Keratinocyte (primary cell): ENCODE results near the gene ATP6V1C2. TPM values are rescaled to one million over a fixed set of nuclear protein-coding genes. Genes with fewer than 3 reads are reported as not detected.

Source experiments
- DNase-seq: peaks from one replicate; pipeline ENCODE4 v3.0.0-alpha.2; 2011; ENCODE audit warnings: low read depth, missing footprints, low spot score
- FAIRE-seq: peaks from 2 replicates; lab custom pipeline; 2011; peaks lifted over from hg19 to GRCh38; lab: Jason Lieb, UNC
- H2AFZ ChIP-seq: 2 replicates; pipeline ENCODE4 v1.6.0; 2012; ENCODE audit warnings: low read length, control low read depth, inconsistent platforms; ENCODE audit not compliant: control insufficient read depth
- H3K27ac ChIP-seq: 2 replicates; pipeline ENCODE4 v1.5.1; 2011; ENCODE audit warnings: low read length; ENCODE audit not compliant: control insufficient read depth, insufficient read depth
- H3K27me3 ChIP-seq: 3 replicates; pipeline ENCODE4 v1.6.0; 2011; ENCODE audit warnings: low read length; ENCODE audit not compliant: control insufficient read depth, insufficient read depth; ENCODE audit errors: extremely low read depth
- H3K36me3 ChIP-seq, 2 experiments: 2 replicates in 1 of 2; 3 replicates in 1 of 2; pipeline ENCODE4 v1.5.1; 2011; ENCODE audit warnings: low read length in 2 of 2, mild to moderate bottlenecking in 1 of 2; ENCODE audit not compliant: control insufficient read depth in 2 of 2, insufficient read depth in 2 of 2; ENCODE audit errors: extremely low read depth in 1 of 2
- H3K4me1 ChIP-seq: 3 replicates; pipeline ENCODE4 v1.5.1; 2011; ENCODE audit warnings: low read length; ENCODE audit not compliant: control insufficient read depth, insufficient read depth; ENCODE audit errors: extremely low read depth
- H3K4me2 ChIP-seq: 3 replicates; pipeline ENCODE4 v1.6.0; 2011; ENCODE audit warnings: low read depth, low read length; ENCODE audit not compliant: control insufficient read depth, insufficient read depth; ENCODE audit errors: extremely low read depth
- H3K4me3 ChIP-seq, 3 experiments: fragments of 200-600 bp in 1 of 3; sonication (generic) in 1 of 3; 2 replicates in 2 of 3; 3 replicates in 1 of 3; pipeline ENCODE4 v1.5.1; 2011 to 2016; ENCODE audit warnings: low read length in 3 of 3, mild to moderate bottlenecking in 3 of 3, control low read depth in 2 of 3, inconsistent platforms in 1 of 3, low read depth in 1 of 3, mixed read lengths in 1 of 3, mixed run types in 1 of 3, moderate library complexity in 1 of 3; ENCODE audit not compliant: control insufficient read depth in 2 of 3, insufficient read depth in 2 of 3; ENCODE audit errors: extremely low read depth in 1 of 3
- H3K79me2 ChIP-seq: 2 replicates; pipeline ENCODE4 v1.6.0; 2012; ENCODE audit warnings: low read length; ENCODE audit not compliant: control insufficient read depth, insufficient read depth
- H3K9ac ChIP-seq: 3 replicates; pipeline ENCODE4 v1.6.0; 2011; ENCODE audit warnings: low read length; ENCODE audit not compliant: control insufficient read depth, insufficient read depth; ENCODE audit errors: extremely low read depth
- H3K9me1 ChIP-seq: 3 replicates; pipeline ENCODE4 v1.6.0; 2011; ENCODE audit warnings: low read length; ENCODE audit not compliant: control insufficient read depth, insufficient read depth; ENCODE audit errors: extremely low read depth
- H3K9me3 ChIP-seq: 2 replicates; pipeline ENCODE4 v1.5.1; 2012; ENCODE audit warnings: low read depth, low read length; ENCODE audit not compliant: control insufficient read depth
- H4K20me1 ChIP-seq: 3 replicates; pipeline ENCODE4 v1.6.0; 2011; ENCODE audit warnings: low read length; ENCODE audit not compliant: control insufficient read depth, insufficient read depth; ENCODE audit errors: extremely low read depth
- CTCF ChIP-seq, 3 experiments: IDR thresholded peaks in 1 of 3; conservative IDR thresholded peaks in 1 of 3; optimal IDR thresholded peaks in 1 of 3; 2 replicates in 2 of 3; 3 replicates in 1 of 3; pipeline versions ENCODE3 to v1.5.1; 2011; ENCODE audit warnings: low read length in 3 of 3, mild to moderate bottlenecking in 3 of 3, moderate library complexity in 2 of 3, control low read depth in 1 of 3, inconsistent platforms in 1 of 3; ENCODE audit not compliant: insufficient read depth in 2 of 3; ENCODE audit errors: extremely low read depth in 1 of 3
- EZH2 ChIP-seq: IDR thresholded peaks from one replicate; pipeline ENCODE4 v1.6.1; 2012; ENCODE audit warnings: inconsistent platforms, mild to moderate bottlenecking, low read length, moderate library complexity
- dilution Hi-C: fragments of 300-500 bp; cut with MboI; formaldehyde crosslinking; loops from one replicate; pipeline ENCODE4 v1.7.0; 2020; ENCODE audit warnings: low sequenced_read_pairs; ENCODE audit not compliant: extremely low pct_ligation_motif_present
- polyA plus RNA-seq, 5 experiments: library from polyadenylated mRNA; depleted of rRNA in 3 of 5; stranded (reverse) in 3 of 5; stranded (forward) in 1 of 5; unstranded in 1 of 5; fragments of >200 nt; gene quantifications; 1 replicate in 1 of 5; 2 replicates in 3 of 5; 3 replicates in 1 of 5; pipeline versions ENCODE4 v1.2.1 to v1.2.3, GENCODE V29; 2011 to 2012; ENCODE audit warnings: missing spikeins in 2 of 5, low read depth in 1 of 5, low replicate concordance in 1 of 5

ATP6V1C2 gene
- polyA plus RNA-seq, 1 donor (not counting 4 experiments of a cell fraction or from before 2014, with no cell fraction given) = 0.55 TPM

- DNase-seq (no peak), FAIRE-seq (no peak)
- TF ChIP-seq CTCF (optimal IDR thresholded peaks at IDR 0.05 in 1 of 3, IDR thresholded peaks at IDR 0.05 in 1 of 3, conservative IDR thresholded peaks at IDR 0.05 in 1 of 3; ENCODE audit: extremely low read depth in 1 of 3, insufficient read depth in 2 of 3, low read length in 3 of 3) (no peak), EZH2 (no peak)
- peaks cover 5% of the 10 kb centered on the region for H3K27me3 ChIP-seq
- H3K4me3 ChIP-seq = no peak overlapping the region
- H3K4me1 ChIP-seq = no peaks in the 10 kb centered on the region
- no peak overlapping the region for H2AFZ ChIP-seq
- no peak overlapping the region for H3K4me2 ChIP-seq
- no peaks in the 10 kb centered on the region for H3K36me3 ChIP-seq
- no peaks in the 10 kb centered on the region for H3K9me3 ChIP-seq
- no peak overlapping the region for H3K9ac ChIP-seq
- no peaks in the 10 kb centered on the region for H4K20me1 ChIP-seq
- no peak overlapping the region for H3K27ac ChIP-seq
- H3K79me2 ChIP-seq = no peaks in the 10 kb centered on the region
- dilution Hi-C loops = no loop called here
- H3K9me1 ChIP-seq = no peaks in the 10 kb centered on the region
Observed at GRCh38 chr2:10830203-10830602, 108.8 kb downstream of the ATP6V1C2 start.

GRCh38 chr2:10830641-10831399, 109.4 kb downstream of the ATP6V1C2 start:
- Histone ChIP-seq H4K20me1 (no peaks in the 10 kb centered on the region), H3K4me3 (no peak overlapping the region), H3K27ac (no peak overlapping the region), H3K9ac (no peak overlapping the region), H3K9me3 (no peaks in the 10 kb centered on the region), H3K36me3 (no peaks in the 10 kb centered on the region), H3K9me1 (no peaks in the 10 kb centered on the region), H3K27me3 (peaks cover 5% of the 10 kb centered on the region), H3K4me2 (no peak overlapping the region), H3K4me1 (no peaks in the 10 kb centered on the region), H3K79me2 (no peaks in the 10 kb centered on the region), H2AFZ (no peak overlapping the region)
- TF ChIP-seq CTCF (optimal IDR thresholded peaks at IDR 0.05 in 1 of 3, IDR thresholded peaks at IDR 0.05 in 1 of 3, conservative IDR thresholded peaks at IDR 0.05 in 1 of 3; ENCODE audit: extremely low read depth in 1 of 3, insufficient read depth in 2 of 3, low read length in 3 of 3) = no peak
- no peak for TF ChIP-seq EZH2
- no peak for FAIRE-seq
- dilution Hi-C loops = no loop called here
- DNase-seq = no peak
